Panc1 (cell line): ENCODE data around the gene SH3TC1.

Experiments used
- POLR2AphosphoS5 ChIP-seq: IDR thresholded peaks from 2 replicates; pipeline ENCODE4 v1.6.1; 2012; ENCODE audit warnings: mild to moderate bottlenecking, low read depth, low read length, moderate library complexity
- REST ChIP-seq, 2 experiments: IDR thresholded peaks; 2 replicates each; pipeline ENCODE4 v1.6.1; 2011 to 2012; ENCODE audit warnings: low read depth in 2 of 2, control low read depth in 1 of 2, low read length in 1 of 2, mild to moderate bottlenecking in 1 of 2, moderate library complexity in 1 of 2; ENCODE audit not compliant: insufficient read depth in 1 of 2

GRCh38 chr4:8258552-8259212 is 59.6 kb downstream of the SH3TC1 start:
- no peak for TF ChIP-seq POLR2AphosphoS5
- TF ChIP-seq REST (IDR thresholded peaks at IDR 0.05; ENCODE audit: insufficient read depth in 1 of 2, low read depth in 2 of 2, low read length in 1 of 2) = no peak
